Measurements from ENCODE around the gene RUNX2.

Gene RUNX2

DNA sequence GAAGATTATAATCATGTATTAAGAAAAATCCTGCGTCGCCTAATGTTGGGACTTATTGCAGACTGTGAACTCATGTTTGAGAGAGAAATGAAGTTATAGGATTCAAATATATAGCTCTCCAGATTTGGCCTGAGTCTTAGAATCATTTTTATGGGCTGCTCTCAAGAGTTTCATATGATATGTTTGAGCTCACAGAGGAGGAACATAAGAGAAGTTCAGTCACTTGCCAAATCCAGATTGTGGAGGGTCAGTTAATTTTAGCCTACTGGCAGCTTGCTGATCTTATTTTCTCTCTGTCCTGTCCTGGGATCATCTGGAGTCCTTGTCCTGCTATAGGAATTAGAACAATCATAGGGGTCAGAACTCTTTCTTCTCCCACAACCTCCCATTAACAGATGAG is 235.7 kb downstream of the RUNX2 start:
- no peak for FAIRE-seq

DNA sequence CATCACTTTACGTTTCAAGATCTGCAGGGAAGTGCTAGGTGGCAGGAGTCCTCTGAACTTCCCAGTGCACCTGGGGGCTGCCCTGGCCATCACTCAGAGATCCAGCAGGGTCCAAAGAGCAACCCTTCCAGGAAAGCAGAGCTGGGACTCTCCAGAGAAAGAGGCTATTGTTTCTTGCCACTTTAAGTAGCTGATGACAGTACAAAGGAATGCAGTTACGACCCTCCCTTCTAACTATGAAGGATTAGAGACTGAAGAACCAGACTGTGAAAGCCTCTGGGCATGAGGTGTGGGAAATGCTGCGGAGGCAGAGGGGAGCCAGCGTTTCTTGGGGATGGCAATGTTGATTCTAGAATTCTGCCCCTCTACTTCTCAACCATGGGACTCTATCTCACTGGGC is 238.8 kb downstream of the RUNX2 start:
- FAIRE-seq, result no peak

DNA sequence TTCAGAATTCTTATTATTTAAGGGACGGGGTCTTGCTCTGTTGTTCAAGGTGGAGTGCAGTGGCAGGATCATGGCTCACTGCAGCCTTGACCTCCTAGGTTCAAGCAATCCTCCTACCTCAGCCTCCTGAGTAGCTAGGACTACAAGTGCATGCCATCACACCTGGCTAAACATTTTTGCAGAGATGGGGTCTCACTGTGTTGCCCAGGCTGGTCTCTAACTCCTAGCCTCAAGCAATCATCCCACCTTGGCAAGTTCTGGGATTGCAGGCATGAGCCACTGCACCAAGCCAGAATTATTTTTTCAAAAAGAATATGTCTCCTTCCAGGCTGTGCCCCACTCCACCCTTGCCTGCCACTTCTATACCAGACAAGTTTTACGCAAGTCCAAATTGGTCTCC is 239.7 kb downstream of the RUNX2 start:
- FAIRE-seq, result no peak

DNA sequence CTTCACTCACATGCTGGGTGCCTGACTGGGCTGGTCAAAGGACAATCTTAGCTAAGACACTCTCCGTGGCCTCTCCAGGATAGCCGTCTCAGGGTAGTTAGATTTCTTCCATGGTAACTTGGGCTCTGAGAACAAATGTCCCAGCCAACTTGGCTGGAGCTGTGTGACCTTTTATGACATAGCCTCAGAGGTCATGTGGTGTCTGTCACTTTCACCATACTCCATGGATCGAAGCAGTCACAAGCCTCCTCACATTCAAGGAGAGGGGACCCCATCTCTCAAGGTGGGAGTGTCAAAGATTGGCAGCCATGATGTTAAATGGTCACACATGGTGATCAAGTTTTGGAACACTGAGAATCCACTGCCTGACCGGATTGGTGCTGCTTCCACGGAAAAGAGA is 240.5 kb downstream of the RUNX2 start:
- FAIRE-seq, result no peak

DNA sequence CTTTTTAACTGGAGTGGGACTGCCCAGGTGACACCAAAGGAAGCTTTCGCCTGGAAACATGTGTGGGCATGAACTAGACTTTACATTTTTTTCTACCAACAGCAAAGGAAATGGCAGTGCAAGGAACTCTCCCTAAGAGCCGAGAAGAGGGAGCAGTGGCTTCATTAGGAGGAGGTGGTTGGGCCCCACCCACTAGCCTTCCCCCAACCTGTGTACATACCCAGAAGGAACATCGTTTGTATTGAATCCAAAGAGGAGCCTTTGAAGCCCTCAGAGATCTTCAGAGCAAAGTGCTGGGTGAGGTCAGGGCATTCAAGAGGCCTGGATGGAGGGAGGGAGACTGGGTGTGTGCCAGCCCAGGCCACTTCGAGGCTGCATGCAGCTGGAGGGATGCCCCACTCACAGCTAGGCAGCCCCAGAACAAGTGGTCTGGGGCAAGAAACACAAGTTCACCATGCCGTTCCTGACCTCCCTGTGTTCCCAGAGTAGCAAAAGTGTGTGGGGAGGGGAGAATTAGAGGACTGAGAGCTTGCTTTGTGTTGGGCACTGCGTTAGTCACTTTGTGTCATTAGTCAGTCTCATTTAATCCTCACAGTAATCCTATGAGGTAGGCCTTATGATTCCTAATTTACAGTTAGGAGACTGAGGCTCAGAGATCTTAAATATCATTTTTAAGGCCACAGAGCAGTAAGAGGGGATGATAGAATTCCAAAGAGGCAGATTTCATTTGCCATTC is 241.2 kb downstream of the RUNX2 start:
- FAIRE-seq, result no peak

DNA sequence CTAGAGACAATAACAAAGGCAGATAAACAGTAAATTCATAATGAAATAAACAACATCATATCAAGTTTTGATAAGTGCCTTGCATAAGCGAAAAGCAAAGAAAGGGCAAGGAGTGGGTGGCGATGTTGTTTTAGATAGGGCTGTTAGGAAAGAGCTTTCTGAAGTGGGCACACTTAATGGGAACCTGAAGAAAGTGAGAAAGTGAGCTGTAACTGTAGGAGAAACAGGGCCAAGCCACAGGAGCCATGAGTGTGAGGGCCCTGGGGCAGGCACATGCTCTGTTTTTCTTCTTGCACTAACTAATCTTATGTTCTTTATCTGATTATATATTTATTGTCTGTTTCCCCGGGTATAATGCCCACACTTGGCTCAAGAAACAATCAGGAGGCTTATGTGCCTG is 243.0 kb downstream of the RUNX2 start:
- no peak for FAIRE-seq

DNA sequence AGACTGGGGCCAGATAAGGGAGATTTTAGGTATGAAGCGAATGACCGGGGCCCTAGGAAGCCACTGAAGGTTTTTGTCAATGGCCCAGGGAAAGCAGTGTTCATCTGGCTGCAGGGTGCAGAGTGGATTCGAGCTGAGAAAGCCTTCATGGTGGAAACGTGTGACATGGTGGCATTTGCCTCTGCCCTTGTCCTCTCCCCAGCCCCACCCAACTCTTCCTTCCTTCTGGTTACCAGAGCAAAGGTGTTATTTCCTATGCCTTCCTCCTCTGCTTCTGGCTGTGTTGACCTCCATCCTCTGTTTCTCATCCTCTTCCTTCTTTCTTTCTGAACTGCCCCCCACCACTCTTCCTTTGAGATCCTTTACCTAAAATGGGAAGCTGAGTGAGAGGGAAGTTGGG is 244.7 kb downstream of the RUNX2 start:
- no peak for FAIRE-seq

DNA sequence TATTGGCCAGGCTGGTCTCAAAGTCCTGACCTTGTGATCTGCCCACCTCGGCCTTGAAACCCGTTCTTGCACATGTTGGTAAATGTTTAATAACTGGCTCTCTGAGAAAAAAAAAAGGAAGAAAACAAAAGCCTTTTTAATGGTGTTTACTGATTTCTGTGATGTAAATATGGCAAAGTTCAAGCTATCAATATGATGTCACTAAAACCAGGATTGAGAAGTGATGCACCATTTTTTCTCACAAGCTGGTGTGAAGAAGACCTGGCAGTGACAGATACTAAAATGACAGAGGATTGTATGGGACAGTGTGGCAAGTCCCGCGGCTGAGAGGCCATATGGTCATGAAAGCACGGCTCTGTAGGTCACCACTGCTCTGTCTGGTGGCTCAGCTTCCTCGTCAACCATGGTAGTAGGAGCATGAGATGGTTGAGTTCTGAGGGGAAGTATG is 245.9 kb downstream of the RUNX2 start:
- no peak for FAIRE-seq

DNA sequence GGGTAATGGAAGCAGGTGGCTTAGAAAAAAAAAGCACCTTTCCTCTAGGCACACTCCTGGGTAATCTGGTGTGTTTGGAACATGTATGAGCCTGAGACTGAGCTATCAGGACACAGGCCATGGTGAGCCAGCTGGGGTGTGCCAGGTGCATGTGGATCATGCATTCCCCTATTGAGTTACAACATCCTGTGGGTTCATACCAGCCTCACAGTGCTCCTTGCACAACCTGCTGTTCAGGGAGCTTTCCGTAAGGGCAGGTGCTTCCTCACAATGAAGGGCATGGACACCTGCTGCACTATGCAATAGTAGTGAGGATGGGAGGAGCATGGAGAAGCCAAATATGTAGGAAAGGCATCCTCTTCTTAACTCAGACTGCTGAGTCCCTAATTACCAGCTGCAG is 246.8 kb downstream of the RUNX2 start:
- FAIRE-seq, result no peak

DNA sequence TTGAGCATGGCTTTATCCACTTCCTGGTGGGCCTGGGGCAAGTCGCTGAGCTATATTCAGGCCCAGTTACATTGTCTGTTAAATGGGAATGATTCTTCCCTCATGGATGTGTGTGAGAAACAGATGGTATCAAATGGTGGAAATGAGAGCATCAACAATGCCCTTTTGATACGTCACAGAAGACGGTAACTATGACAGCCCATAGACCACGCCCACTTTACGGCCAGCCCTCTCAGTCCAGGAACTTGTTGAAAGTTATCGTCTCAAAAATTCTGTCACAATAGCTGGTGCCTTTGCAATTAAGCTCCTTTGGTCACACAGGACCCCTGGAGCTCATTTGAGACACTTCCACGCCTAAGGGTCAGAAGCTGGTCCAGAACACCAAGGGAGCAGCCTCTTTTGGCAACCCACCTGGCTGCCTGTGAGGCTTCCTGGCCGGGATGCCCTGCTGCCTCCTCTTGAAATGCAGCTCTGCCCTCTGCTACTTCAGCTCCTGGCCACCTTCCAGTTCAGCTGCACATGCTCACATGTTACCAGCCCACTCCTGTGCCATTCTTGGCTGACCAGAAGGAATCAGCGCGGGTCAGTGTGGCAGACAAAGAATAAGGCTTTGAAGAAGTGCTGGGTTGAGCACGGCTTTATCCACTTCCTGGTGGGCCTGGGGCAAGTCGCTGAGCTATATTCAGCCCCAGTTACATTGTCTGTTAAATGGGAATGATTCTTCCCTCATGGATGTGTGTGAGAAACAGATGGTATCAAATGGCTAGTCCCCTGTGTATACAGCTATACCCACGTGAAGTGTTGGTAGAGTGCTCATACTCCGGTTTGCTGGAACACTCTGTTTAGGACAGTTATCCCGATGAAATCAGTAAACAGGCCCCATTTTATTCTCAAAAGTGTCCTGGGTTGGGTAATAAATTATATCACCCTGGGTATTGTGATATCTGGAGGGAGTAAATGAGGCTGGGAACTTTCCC is 248.8 kb downstream of the RUNX2 start:
- FAIRE-seq, result no peak

DNA sequence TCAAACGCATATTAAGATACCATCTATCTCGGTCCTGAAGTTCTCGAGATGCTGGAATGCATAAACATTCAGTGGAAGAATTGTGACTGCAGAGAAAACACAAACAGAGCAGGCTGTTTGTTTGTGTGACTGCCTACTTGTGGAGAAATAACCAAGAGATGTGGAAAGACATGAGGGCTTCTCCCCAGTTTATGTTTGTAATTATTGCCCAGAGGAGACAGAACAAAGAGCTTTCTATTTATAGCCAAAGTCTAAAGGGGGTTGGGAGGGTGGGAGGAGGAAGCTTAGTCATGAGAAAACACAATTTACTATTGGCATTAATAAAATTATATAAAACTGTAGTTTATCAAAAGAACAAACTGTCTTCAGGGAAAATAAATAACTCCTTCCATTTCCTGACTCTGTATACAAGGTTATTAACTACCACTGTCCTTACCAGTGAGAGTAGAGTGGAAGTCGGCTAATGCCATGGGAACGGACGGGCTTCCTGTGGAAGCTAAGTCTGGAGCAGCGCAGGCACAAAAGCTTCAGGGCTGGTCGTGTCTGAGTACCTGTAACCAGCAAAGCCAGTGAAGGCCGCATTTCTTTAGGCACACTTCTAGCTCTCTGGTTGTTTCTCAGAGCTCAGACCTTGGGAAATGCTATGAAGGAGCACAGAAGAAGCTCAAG is 249.8 kb downstream of the RUNX2 start:
- FAIRE-seq, result no peak

DNA sequence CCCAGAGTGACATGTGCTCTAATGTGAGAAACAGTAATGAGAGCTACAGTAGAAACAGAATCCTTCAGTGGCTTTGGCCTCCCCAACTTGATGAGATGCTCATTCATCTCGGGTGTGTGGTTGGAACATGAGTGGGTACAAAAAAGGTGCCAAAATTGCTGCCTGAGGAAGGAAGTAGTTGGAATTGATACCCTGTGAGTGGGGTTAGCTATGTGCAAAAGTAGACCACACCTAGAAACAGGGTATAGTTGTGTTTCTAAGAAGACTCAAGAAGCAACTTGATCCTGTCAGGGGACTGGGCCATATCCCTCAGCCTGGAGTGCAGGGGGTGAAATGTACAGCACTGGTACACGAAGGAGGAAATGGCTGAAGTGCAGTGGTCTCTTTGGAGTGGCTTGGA is 256.0 kb downstream of the RUNX2 start:
- FAIRE-seq, result no peak

DNA sequence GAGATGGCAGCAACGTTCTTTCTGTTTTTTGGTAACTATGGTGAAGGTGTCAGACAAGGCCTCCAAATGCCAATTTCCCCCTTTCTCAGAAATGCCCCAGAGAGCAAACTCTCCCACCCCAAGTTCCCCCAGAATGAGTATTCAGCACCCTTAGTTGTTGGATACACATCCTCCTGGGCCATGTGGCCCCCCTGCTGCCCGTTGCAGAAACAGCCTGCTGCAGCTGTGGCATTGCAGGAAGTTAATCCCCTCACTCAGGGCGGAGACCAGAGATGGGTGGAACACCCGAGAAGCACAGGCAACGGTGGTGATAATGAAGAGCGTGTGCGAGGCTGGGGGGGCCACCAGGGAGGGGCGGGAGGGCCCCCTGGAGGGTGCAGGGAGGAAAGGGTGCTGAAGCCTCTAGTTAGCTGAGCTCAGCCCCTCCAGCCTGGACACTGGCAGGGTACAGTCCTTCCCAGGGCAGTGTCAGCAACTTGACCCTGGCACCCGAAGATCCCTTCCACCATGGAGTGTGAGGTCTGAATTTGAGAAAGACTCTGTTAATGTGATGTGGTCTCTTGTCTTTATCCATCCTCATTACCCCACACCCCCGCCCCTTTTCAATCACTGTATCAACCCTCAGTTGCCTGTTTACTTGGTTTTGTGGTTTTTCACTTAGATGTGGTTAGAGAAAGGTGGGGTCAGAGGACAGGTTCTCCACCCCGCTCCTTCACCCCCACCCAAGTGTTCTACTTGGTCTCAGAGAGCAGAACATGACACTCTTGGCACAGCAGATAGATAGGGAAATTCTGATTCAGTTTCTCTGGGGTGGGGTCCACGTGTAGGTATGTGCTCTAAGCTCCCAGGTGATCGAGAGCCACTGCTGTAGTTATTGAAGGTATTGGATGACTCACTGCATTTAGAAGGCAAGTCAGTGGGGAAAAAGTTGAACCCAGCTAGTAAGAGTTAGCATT is 258.4 kb downstream of the RUNX2 start:
- no peak for FAIRE-seq

DNA sequence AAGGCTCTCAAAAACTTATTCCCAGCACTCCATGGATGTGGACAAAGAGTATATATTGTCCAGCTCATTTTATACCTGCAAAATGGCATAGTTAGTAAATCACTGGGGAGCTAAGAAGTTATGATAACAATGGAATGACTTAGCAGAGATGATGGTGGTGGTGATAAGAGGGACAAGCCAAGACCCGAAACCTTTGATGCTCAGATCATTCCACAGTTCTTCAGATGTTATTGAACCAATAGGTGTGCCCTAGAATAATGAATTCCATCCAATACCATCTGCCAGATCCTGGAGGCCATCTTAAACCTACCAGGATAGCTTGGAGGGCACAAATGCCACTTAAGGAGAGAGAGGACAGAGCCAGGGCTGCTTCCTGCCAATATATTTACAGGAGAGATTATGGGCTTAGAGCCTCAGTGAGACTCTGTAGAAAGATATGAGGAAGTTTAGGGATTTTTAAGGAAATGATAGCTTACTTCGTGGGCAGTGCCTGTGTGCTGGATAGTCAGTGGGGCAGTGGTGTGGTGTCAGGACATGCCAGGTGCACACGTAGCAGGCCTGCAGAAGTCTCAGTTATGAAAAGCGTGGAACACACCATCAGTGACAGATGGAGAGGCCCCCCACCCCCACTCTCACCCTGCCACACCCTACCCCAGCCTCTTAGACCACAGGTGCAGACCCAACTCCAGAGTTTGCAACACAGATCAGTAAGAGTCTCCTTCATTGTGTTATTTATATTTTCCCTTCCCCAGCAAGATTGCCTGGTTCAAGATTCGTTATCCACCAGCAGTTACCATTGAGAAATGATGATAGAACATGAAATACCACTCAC is 259.3 kb downstream of the RUNX2 start:
- no peak for FAIRE-seq

DNA sequence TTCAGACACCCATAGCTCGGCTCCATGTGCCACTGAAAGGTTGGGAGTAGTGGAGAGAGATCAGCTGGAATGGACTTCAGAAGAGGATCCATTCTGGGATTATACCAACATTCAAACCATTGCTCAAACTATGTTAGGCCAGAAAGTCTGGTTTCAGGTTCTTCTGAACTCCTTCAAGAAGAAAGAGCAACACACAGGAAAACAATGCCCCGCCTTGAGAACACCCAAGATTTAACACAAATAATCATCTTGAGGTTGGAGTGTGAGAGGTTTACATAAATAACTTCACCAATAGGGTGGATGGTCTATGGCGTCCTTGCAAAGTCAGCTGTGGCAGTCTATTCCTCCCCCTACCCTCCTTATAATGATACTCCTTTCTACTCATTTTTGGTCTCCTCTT is 261.2 kb downstream of the RUNX2 start:
- no peak for FAIRE-seq

DNA sequence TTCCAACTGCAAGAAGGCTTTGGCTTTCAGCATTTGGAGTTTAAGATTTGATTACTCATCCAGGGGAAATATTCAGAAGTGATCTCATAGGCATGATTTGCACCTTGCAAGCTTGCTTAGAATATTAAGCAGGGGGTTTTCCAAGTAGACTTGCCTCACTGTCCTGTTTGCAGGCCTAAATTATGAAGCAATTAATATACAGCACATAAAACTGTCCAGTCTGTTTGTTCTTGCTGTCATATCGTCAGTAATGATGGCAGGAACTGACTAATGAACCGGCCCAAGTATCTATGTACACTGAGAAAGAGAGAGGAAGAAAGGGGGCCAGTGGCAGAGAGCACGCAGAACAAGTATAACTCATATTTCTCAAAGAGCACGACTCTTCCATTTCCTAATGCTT is 262.1 kb downstream of the RUNX2 start:
- FAIRE-seq, result no peak

DNA sequence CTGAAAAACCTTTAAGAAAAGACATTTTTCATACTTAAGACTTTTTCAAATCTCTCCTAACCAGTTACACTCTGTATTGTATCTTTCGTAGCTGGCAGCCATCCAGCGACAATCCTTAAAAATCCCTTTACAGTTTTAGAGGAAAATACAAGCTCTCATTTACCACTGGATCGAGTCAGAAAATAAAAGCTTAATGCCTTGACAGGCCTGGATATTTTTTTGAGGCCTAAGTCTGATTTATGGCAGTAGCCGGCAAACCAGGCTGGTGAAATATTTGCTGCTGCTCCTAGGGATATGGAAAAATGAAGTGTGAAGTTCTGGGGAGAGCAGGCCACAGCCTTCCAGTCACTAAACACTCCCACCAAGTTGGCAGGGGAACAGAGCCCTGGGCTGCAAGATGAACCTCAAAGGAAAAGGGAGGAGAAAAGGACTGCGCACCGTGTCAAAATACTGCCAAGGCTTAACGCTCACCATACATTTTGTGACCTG is 262.6 kb downstream of the RUNX2 start:
- no peak for FAIRE-seq

DNA sequence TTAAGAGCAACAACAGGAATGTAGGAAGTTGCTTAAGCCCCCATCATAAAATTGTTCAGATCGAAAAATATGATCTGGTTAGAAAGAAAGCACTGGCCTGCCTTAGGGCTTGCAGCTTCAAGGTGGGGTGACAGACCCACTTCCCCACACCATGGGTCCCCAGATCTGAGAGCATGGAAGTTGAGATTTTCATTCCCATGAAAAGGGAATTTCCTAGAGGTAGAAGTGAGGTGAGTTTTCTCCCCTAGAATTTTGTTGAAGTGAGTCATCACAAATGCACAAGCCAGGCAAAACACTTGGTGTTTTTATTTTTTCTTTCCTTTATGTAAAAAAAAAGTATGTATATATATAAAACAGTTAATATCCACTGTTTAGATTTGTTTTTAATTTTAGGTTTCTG is 263.2 kb downstream of the RUNX2 start:
- no peak for FAIRE-seq

DNA sequence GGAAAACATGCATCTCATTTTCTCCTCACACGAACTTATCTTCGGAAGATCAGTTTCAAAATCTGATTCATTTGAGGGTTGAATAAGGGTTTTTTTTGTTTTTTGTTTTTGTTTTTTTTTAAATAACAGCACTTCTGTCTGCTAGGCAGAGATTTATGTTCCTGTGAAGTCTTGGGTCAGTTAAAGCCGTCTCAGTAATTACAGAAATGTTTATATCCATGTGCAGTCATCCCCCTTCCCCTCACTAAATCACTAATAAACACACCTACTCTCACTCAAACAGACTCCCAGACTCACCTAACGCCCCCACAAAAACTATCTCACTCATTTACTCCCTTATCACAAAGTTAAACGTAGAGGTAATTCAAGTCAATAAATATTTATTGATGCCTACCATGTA is 263.8 kb downstream of the RUNX2 start:
- FAIRE-seq, result no peak

DNA sequence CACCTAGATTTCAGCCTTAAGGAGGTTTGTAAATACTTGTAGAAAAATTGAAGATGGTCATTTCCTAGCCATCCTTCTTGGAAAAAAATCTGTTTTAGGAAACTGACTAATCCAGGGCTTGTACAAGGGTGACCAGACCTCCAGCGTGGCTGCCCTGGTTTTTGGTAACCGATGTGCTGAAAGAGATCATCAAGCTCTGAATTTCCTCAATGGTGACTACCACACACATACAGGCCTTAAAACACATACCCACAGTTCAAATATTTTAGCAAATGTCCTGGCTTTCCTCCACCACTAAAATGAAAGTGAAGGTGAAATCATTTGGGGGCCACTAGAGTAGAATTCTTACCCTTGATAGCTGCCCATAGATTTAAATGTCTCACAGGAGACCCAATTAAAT is 264.9 kb downstream of the RUNX2 start:
- FAIRE-seq, result no peak
